Measurements from ENCODE around the gene PTTG1. TPM values are rescaled to one million over a fixed set of nuclear protein-coding genes. Genes with fewer than 3 reads are reported as not detected.

PTTG1 gene
- total RNA-seq, 3 donors from 2014 or later = 12.5 to 17.7 (median 13.8) TPM

- H3K36me3 ChIP-seq = no peaks in the 10 kb centered on the region
- H3K9me3 ChIP-seq = no peaks in the 10 kb centered on the region
- H3K27ac ChIP-seq = peak overlapping the region; percentile 12 to 13
- H3K4me1 ChIP-seq = no peaks in the 10 kb centered on the region
- intact Hi-C loops (cut with DNase I; ENCODE audit: low total_unique reads) = no loop called here
- no peaks in the 10 kb centered on the region for H3K27me3 ChIP-seq
- H3K4me3 ChIP-seq = peak overlapping the region; percentile 31 to 56 (median 43)
- DNase-seq (ENCODE audit: low spot score in 2 of 2) = no peak
- TF ChIP-seq POLR2AphosphoS5 (IDR thresholded peaks at IDR 0.05) (no peak), CTCF (IDR thresholded peaks at IDR 0.05) (no peak), POLR2A (IDR thresholded peaks at IDR 0.05) (no peak)
Measured at GRCh38 chr5:160467555-160468362, 46.1 kb downstream of the PTTG1 start.

GRCh38 chr5:160468363-160468975 is 46.8 kb downstream of the PTTG1 start:
- no peaks in the 10 kb centered on the region for H3K36me3 ChIP-seq
- no peaks in the 10 kb centered on the region for H3K9me3 ChIP-seq
- no peaks in the 10 kb centered on the region for H3K4me1 ChIP-seq
- peak overlapping the region in 1 of 2 donors; percentile 12 for H3K27ac ChIP-seq
- no peak for DNase-seq (ENCODE audit: low spot score in 2 of 2)
- H3K4me3 ChIP-seq = peak overlapping the region; percentile 31 to 56 (median 43)
- intact Hi-C loops (cut with DNase I; ENCODE audit: low total_unique reads) = no loop called here
- TF ChIP-seq CTCF (IDR thresholded peaks at IDR 0.05) = no peak
- no peaks in the 10 kb centered on the region for H3K27me3 ChIP-seq

GRCh38 chr5:160469156-160470144 is 47.8 kb downstream of the PTTG1 start:
- Histone ChIP-seq H3K36me3 (no peaks in the 10 kb centered on the region), H3K9me3 (no peaks in the 10 kb centered on the region), H3K4me1 (no peaks in the 10 kb centered on the region), H3K4me3 (peak overlapping the region in 1 of 3 donors; percentile 0), H3K27me3 (no peaks in the 10 kb centered on the region), H3K27ac (no peak overlapping the region)
- intact Hi-C loops (cut with DNase I; ENCODE audit: low total_unique reads) = no loop called here
- TF ChIP-seq POLR2A (IDR thresholded peaks at IDR 0.05) (no peak), CTCF (IDR thresholded peaks at IDR 0.05) (no peak), POLR2AphosphoS5 (IDR thresholded peaks at IDR 0.05) (no peak)
- DNase-seq (ENCODE audit: low spot score in 2 of 2) = no peak

- no peaks in the 10 kb centered on the region for H3K9me3 ChIP-seq
- H3K36me3 ChIP-seq = no peaks in the 10 kb centered on the region
- DNase-seq (ENCODE audit: low spot score in 2 of 2) = no peak
- no peaks in the 10 kb centered on the region for H3K27me3 ChIP-seq
- H3K27ac ChIP-seq = peak overlapping the region; percentile 2 to 29
- no peak for TF ChIP-seq POLR2A (IDR thresholded peaks at IDR 0.05)
- no peaks in the 10 kb centered on the region for H3K4me1 ChIP-seq
- H3K4me3 ChIP-seq = no peak overlapping the region
- intact Hi-C loops (cut with DNase I; ENCODE audit: low total_unique reads) = no loop called here
Measured at GRCh38 chr5:160470437-160471361, 49.0 kb downstream of the PTTG1 start.

- intact Hi-C loops (cut with DNase I; ENCODE audit: low total_unique reads) = no loop called here
- Histone ChIP-seq H3K4me1 (no peaks in the 10 kb centered on the region), H3K27ac (peak overlapping the region in 1 of 2 donors; percentile 4), H3K36me3 (no peaks in the 10 kb centered on the region), H3K4me3 (no peak overlapping the region), H3K27me3 (no peaks in the 10 kb centered on the region), H3K9me3 (no peaks in the 10 kb centered on the region)
- no peak for TF ChIP-seq CTCF (IDR thresholded peaks at IDR 0.05)
- TF ChIP-seq POLR2AphosphoS5 (IDR thresholded peaks at IDR 0.05) = no peak
- no peak for TF ChIP-seq POLR2A (IDR thresholded peaks at IDR 0.05)
- DNase-seq (ENCODE audit: low spot score in 2 of 2) = no peak
Measured at GRCh38 chr5:160471761-160472160, 50.1 kb downstream of the PTTG1 start.

Measured in breast epithelium (tissue), 4 donors.